Neural progenitor cell (in vitro differentiated cells): ENCODE data around the gene NUP35. TPM values are rescaled to one million over a fixed set of nuclear protein-coding genes. Genes with fewer than 3 reads are reported as not detected.
"Not testable (repeated sequence)": the region's sequence is repeated elsewhere in the genome, so short reads cannot be mapped to it uniquely, and the experiment has no call there.

ENCODE experiments used
- DNase-seq: peaks from one replicate; pipeline ENCODE4 v3.0.0-alpha.2; 2016; ENCODE audit warnings: low spot score
- H2AFZ ChIP-seq: fragments of 200-600 bp; sonication (generic); replicated peaks from 2 replicates; pipeline ENCODE4 v1.6.1; 2016; ENCODE audit warnings: antibody characterized with exemption
- H3F3A ChIP-seq: fragments of 200-600 bp; sonication (generic); 2 replicates; pipeline ENCODE4 v1.6.1; 2016; ENCODE audit warnings: antibody characterized with exemption, low read depth
- H3K27ac ChIP-seq: fragments of 200-600 bp; sonication (generic); 2 replicates; pipeline ENCODE4 v1.5.1; 2016; ENCODE audit warnings: mild to moderate bottlenecking
- H3K27me3 ChIP-seq: fragments of 200-600 bp; sonication (generic); 2 replicates; pipeline ENCODE4 v1.6.1; 2016; ENCODE audit warnings: mild to moderate bottlenecking, moderate library complexity
- H3K36me3 ChIP-seq: fragments of 200-600 bp; sonication (generic); 2 replicates; pipeline ENCODE4 v1.5.1; 2016
- H3K4me1 ChIP-seq: fragments of 200-600 bp; sonication (generic); 2 replicates; pipeline ENCODE4 v1.6.1; 2016; ENCODE audit warnings: mixed run types
- H3K4me2 ChIP-seq: fragments of 200-600 bp; sonication (generic); 2 replicates; pipeline ENCODE4 v1.6.1; 2016
- H3K4me3 ChIP-seq: fragments of 200-600 bp; sonication (generic); 2 replicates; pipeline ENCODE4 v1.5.1; 2016
- H3K79me2 ChIP-seq: fragments of 200-600 bp; sonication (generic); 2 replicates; pipeline ENCODE4 v1.6.1; 2016; ENCODE audit warnings: low read depth
- H3K9ac ChIP-seq: fragments of 200-600 bp; sonication (generic); 2 replicates; pipeline ENCODE4 v1.6.1; 2016
- H3K9me3 ChIP-seq: fragments of 200-600 bp; sonication (generic); 2 replicates; pipeline ENCODE4 v1.5.1; 2016; ENCODE audit warnings: low read depth
- H4K20me1 ChIP-seq: fragments of 200-600 bp; sonication (generic); 2 replicates; pipeline ENCODE4 v1.6.1; 2016; ENCODE audit warnings: low read depth
- H3K27ac Mint-ChIP-seq: 3 replicates; pipeline ENCODE4 v1.8.0; 2021; ENCODE audit warnings: mixed read lengths
- H3K27me3 Mint-ChIP-seq: 2 replicates; pipeline ENCODE4 v1.8.0; 2022; ENCODE audit warnings: low read depth, mild to moderate bottlenecking, inconsistent platforms, moderate library complexity, mixed read lengths; ENCODE audit not compliant: insufficient read depth
- H3K36me3 Mint-ChIP-seq: 3 replicates; pipeline ENCODE4 v1.8.0; 2021; ENCODE audit warnings: mixed read lengths
- H3K4me1 Mint-ChIP-seq: 3 replicates; pipeline ENCODE4 v1.8.0; 2021; ENCODE audit warnings: mixed read lengths
- H3K4me3 Mint-ChIP-seq: 3 replicates; pipeline ENCODE4 v1.8.0; 2021; ENCODE audit warnings: mild to moderate bottlenecking, moderate library complexity, mixed read lengths
- H3K9me3 Mint-ChIP-seq: 3 replicates; pipeline ENCODE4 v1.8.0; 2020; ENCODE audit warnings: mixed read lengths
- EZH2 ChIP-seq: fragments of 200-600 bp; sonication (generic); IDR thresholded peaks from 2 replicates; pipeline ENCODE4 v1.6.1; 2017; ENCODE audit warnings: antibody characterized with exemption, mild to moderate bottlenecking, moderate library complexity
- EZH2phosphoT487 ChIP-seq: fragments of 200-600 bp; sonication (generic); IDR thresholded peaks from 2 replicates; pipeline ENCODE4 v1.6.1; 2017; ENCODE audit warnings: antibody characterized with exemption
- total RNA-seq: library from RNA; depleted of rRNA; stranded (reverse); fragments of >200 nt; gene quantifications from 2 replicates; pipeline ENCODE4 v1.2.3, GENCODE V29; 2015; ENCODE audit warnings: low replicate concordance
- TF ChIP-seq, protein P1 (sequence below): fragments of 200-600 bp; sonication (generic); IDR thresholded peaks from 2 replicates; pipeline ENCODE4 v1.5.1; 2017; ENCODE audit warnings: antibody characterized with exemption, mild to moderate bottlenecking

NUP35 gene
- total RNA-seq, 1 donor from 2014 or later: 53.3 TPM

DNA sequence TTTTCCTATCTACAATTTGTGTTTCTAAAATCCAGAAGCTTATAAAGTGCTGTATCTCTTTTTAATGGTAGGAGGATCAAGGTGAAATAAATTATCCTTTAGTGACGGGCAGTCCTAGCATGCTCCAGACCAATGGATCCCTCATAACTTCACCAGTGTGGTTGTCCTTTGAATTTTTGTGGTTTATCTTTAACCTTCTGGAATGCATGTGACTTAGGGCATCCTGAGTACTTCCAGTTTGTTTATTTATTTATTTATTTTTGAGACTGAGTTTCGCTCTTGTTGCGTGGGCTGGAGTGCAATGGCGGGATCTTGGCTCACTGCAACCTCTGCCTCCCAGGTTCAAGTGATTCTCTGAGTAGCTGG lies 40.4 kb downstream of the NUP35 start:
- no peak overlapping the region for H3K4me3 Mint-ChIP-seq
- H3K4me1 Mint-ChIP-seq: no peaks in the 10 kb centered on the region
- Histone ChIP-seq H3K27me3 (no peaks in the 10 kb centered on the region), H2AFZ (no peak overlapping the region), H3K9me3 (no peaks in the 10 kb centered on the region), H3K36me3 (peaks cover 8% of the 10 kb centered on the region), H3K79me2 (peaks cover 34% of the 10 kb centered on the region), H3K27ac (no peak overlapping the region), H4K20me1 (no peaks in the 10 kb centered on the region), H3K4me2 (no peak overlapping the region), H3K4me3 (no peak overlapping the region), H3K9ac (no peak overlapping the region), H3F3A (peaks cover 4% of the 10 kb centered on the region), H3K4me1 (no peaks in the 10 kb centered on the region)
- no peak overlapping the region for H3K27ac Mint-ChIP-seq
- DNase-seq: no peak
- peaks cover 60% of the 10 kb centered on the region for H3K36me3 Mint-ChIP-seq
- TF ChIP-seq EZH2 (no peak), EZH2phosphoT487 (no peak)
- TF ChIP-seq, protein P1, sequence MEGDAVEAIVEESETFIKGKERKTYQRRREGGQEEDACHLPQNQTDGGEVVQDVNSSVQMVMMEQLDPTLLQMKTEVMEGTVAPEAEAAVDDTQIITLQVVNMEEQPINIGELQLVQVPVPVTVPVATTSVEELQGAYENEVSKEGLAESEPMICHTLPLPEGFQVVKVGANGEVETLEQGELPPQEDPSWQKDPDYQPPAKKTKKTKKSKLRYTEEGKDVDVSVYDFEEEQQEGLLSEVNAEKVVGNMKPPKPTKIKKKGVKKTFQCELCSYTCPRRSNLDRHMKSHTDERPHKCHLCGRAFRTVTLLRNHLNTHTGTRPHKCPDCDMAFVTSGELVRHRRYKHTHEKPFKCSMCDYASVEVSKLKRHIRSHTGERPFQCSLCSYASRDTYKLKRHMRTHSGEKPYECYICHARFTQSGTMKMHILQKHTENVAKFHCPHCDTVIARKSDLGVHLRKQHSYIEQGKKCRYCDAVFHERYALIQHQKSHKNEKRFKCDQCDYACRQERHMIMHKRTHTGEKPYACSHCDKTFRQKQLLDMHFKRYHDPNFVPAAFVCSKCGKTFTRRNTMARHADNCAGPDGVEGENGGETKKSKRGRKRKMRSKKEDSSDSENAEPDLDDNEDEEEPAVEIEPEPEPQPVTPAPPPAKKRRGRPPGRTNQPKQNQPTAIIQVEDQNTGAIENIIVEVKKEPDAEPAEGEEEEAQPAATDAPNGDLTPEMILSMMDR: no peak
- peaks cover 5% of the 10 kb centered on the region for H3K9me3 Mint-ChIP-seq
- H3K27me3 Mint-ChIP-seq: peaks cover 2% of the 10 kb centered on the region

DNA sequence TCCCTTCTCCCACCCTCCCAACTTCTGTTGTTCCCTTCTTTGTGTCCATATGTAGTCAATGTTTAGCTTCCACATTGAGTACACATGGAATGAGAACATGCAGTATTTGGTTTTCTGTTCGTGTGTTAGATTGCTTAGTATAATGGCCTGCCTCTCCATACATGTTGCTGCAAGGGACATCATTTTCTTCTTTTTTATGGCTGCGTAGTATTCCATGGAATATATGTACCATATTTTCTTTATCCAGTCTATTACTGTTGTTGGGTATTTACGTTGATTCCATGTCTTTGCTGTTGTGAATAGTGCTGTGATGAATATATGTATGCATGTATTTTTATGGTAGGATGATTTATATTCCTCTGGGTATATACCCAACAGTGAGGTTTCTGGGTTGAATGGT lies 42.0 kb downstream of the NUP35 start:
- Mint-ChIP-seq H3K36me3 (peaks cover 67% of the 10 kb centered on the region), H3K9me3 (peaks cover 5% of the 10 kb centered on the region), H3K27me3 (peaks cover 2% of the 10 kb centered on the region), H3K27ac (no peak overlapping the region), H3K4me3 (no peak overlapping the region), H3K4me1 (no peaks in the 10 kb centered on the region)
- Histone ChIP-seq H3K36me3 (peaks cover 8% of the 10 kb centered on the region), H3K9me3 (no peaks in the 10 kb centered on the region), H3F3A (peaks cover 4% of the 10 kb centered on the region), H3K9ac (no peak overlapping the region), H2AFZ (no peak overlapping the region), H3K4me1 (no peaks in the 10 kb centered on the region), H3K27me3 (no peaks in the 10 kb centered on the region), H3K4me2 (no peak overlapping the region), H3K4me3 (no peak overlapping the region), H4K20me1 (no peaks in the 10 kb centered on the region), H3K27ac (no peak overlapping the region), H3K79me2 (peaks cover 44% of the 10 kb centered on the region)
- DNase-seq: no peak
- TF ChIP-seq EZH2 (no peak), EZH2phosphoT487 (no peak)
- TF ChIP-seq, protein P1: no peak

DNA sequence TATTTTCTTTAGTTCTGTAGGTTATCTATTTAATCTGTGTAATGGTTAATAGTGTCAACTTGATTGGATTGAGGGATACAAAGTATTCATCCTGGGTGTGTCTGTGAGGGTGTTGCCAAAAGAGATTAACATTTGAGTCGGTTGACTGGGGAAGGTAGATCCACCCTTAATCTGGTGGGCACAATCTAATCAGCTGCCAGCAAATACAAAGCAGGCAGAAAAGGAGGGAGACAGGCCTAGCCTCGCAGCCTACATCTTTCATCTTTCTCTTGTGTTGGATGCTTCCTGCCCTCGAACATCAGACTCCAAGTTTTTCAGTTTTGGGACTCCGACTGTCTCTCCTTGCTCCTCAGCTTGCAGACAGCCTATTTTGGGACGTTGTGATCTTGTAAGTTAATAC lies 42.7 kb downstream of the NUP35 start:
- H3K4me3 Mint-ChIP-seq, H3K4me2 ChIP-seq, H2AFZ ChIP-seq, H3K9me3 ChIP-seq, H3K4me3 ChIP-seq, H4K20me1 ChIP-seq, H3K27ac Mint-ChIP-seq, H3K27me3 ChIP-seq, H3K36me3 ChIP-seq, H3K27ac ChIP-seq, H3K9me3 Mint-ChIP-seq, H3F3A ChIP-seq, H3K9ac ChIP-seq, DNase-seq, H3K4me1 ChIP-seq, H3K27me3 Mint-ChIP-seq, H3K4me1 Mint-ChIP-seq: not testable (repeated sequence)
- H3K36me3 Mint-ChIP-seq: peaks cover 63% of the 10 kb centered on the region
- peaks cover 44% of the 10 kb centered on the region for H3K79me2 ChIP-seq

GRCh38 chr2:183172220-183172887 lies 48.1 kb downstream of the NUP35 start:
- Mint-ChIP-seq H3K4me1 (peaks cover 3% of the 10 kb centered on the region), H3K36me3 (peaks cover 50% of the 10 kb centered on the region), H3K4me3 (no peak overlapping the region), H3K27me3 (peaks cover 4% of the 10 kb centered on the region), H3K9me3 (peaks cover 35% of the 10 kb centered on the region), H3K27ac (no peak overlapping the region)
- H3K27ac ChIP-seq: no peak overlapping the region
- H3K27me3 ChIP-seq: no peaks in the 10 kb centered on the region
- TF ChIP-seq EZH2phosphoT487: no peak
- TF ChIP-seq, protein P1: peak; percentile 29
- TF ChIP-seq EZH2: no peak
- no peak overlapping the region for H3K4me3 ChIP-seq
- H3K4me1 ChIP-seq: no peaks in the 10 kb centered on the region
- peaks cover 4% of the 10 kb centered on the region for H3F3A ChIP-seq
- no peak overlapping the region for H3K9ac ChIP-seq
- peaks cover 38% of the 10 kb centered on the region for H3K79me2 ChIP-seq
- no peaks in the 10 kb centered on the region for H4K20me1 ChIP-seq
- H3K4me2 ChIP-seq: no peak overlapping the region
- H2AFZ ChIP-seq: no peak overlapping the region
- H3K36me3 ChIP-seq: peaks cover 4% of the 10 kb centered on the region
- DNase-seq: peak; percentile 26
- H3K9me3 ChIP-seq: peaks cover 6% of the 10 kb centered on the region
